ENCODE measurements around the gene PPL. TPM values are rescaled to one million over a fixed set of nuclear protein-coding genes. Genes with fewer than 3 reads are reported as not detected.

The PPL gene
- total and polyA plus RNA-seq, 2 of the 13 experiments (the other 11 are each of a cell fraction or from before 2014, with no cell fraction given), result 5.7 to 6.6 TPM

GRCh38 chr16:4888428-4889135 is 48.4 kb downstream of the PPL start:
- POLR2A ChIA-PET, result no interaction called here
- WGBS (ENCODE audit: low lambda C conversion rate), result 94% methylated on average over 9 of the region's 9 CpGs
- no TSS peak for BruUV-seq (replicated peaks)
- H3K27ac ChIP-seq (ENCODE audit: extremely low read length, insufficient read depth, low read length), result no peak overlapping the region
- no peaks in the 10 kb centered on the region for H3K9me3 ChIP-seq (ENCODE audit: low read length)
- ATAC-seq (no peak), DNase-seq (ENCODE audit: low spot score) (no peak), FAIRE-seq (no peak)
- no peaks in the 10 kb centered on the region for H4K20me1 ChIP-seq (ENCODE audit: insufficient read depth, low read length)
- intact Hi-C loops (cut with micrococcal nuclease; ENCODE audit: unreplicated experiment) (no loop called here), in situ Hi-C loops (cut with HindIII; ENCODE audit: extremely low pct_ligation_motif_present, low pct_unique_long_range_greater_than_20kb) (no loop called here)
- no peaks in the 10 kb centered on the region for H3K4me1 ChIP-seq (ENCODE audit: insufficient read depth, low read length)
- no peak overlapping the region for H3K4me3 ChIP-seq (replicated peaks in 1 of 3; ENCODE audit: insufficient read depth in 1 of 3, low read depth in 2 of 3, low read length in 3 of 3)
- no peak overlapping the region for H3K4me2 ChIP-seq (ENCODE audit: low read depth, low read length)
- H3K27me3 ChIP-seq (ENCODE audit: control insufficient read depth in 1 of 2, insufficient read depth in 2 of 2, low read length in 2 of 2), result no peaks in the 10 kb centered on the region
- no peaks in the 10 kb centered on the region for H3K79me2 ChIP-seq (ENCODE audit: insufficient read depth, low read length)
- peaks cover 4 to 34% of the 10 kb centered on the region in 2 experiments for H3K36me3 ChIP-seq (replicated peaks in 1 of 2; ENCODE audit: control insufficient read depth in 1 of 2, insufficient read depth in 2 of 2, low read length in 2 of 2)
- TF ChIP-seq MAFF (IDR thresholded peaks at IDR 0.05; ENCODE audit: low read depth, low read length) (no peak), AKNA (CRISPR knock-in tag; IDR thresholded peaks at IDR 0.05; ENCODE audit: borderline replicate concordance) (no peak), ZNF10 (CRISPR knock-in tag; IDR thresholded peaks at IDR 0.05; ENCODE audit: borderline replicate concordance, low read depth) (no peak), XBP1 (CRISPR knock-in tag; IDR thresholded peaks at IDR 0.05) (no peak), U2AF2 (IDR thresholded peaks at IDR 0.05; ENCODE audit: low read depth, low read length) (no peak)
- H2AFZ ChIP-seq (ENCODE audit: low read length), result no peak overlapping the region
- CTCF ChIA-PET (ENCODE audit: low intra/inter-chr PET ratio, low total read pairs), result no interaction called here
- no peak overlapping the region for H3K9ac ChIP-seq (ENCODE audit: insufficient read depth, low read depth, low read length)

Data from HepG2 (cell line).